Measurements from ENCODE around the gene GCAT. TPM values are rescaled to one million over a fixed set of nuclear protein-coding genes. Genes with fewer than 3 reads are reported as not detected.

The GCAT gene
- total and polyA plus RNA-seq, 10 donors = 0.94 to 3.9 (median 1.9) TPM; not detected in 1

DNA sequence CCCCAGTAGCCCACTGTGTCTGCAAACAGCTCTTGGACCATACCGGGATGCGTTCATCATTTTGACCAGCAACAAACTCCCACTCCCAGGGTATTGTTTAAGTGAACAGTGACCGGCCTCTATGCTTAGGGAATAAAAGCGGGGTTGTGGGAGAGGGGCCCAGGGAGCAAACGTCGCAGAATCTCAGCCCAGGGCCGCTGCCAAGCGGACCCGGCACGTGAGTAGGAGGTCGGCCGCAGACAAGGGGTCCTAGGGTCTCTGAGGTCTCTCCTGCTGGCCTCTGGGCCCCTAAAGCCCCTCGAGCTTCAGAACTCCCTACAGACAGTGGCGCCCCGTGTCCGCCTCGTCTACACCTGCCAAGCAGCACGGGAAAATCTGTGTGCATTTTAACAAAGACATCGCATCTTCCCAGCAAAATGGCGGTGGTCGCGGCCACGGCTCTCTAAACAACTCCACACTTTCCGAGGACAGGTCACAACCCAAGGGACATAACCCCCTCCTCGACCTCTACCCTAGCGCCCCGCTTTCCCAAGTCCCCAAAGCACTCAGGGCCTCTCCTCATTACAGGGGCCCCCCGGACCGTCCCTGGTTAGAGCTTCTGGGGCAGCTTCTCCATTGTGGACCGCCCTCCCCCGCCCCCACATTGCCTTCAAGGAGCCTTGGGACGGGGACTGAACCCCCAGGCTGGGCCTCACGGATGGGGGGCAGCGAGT lies 3.9 kb upstream of the GCAT start:
- TF ChIP-seq POLR2AphosphoS5 (IDR thresholded peaks at IDR 0.05) = no peak
- TF ChIP-seq, protein P1, sequence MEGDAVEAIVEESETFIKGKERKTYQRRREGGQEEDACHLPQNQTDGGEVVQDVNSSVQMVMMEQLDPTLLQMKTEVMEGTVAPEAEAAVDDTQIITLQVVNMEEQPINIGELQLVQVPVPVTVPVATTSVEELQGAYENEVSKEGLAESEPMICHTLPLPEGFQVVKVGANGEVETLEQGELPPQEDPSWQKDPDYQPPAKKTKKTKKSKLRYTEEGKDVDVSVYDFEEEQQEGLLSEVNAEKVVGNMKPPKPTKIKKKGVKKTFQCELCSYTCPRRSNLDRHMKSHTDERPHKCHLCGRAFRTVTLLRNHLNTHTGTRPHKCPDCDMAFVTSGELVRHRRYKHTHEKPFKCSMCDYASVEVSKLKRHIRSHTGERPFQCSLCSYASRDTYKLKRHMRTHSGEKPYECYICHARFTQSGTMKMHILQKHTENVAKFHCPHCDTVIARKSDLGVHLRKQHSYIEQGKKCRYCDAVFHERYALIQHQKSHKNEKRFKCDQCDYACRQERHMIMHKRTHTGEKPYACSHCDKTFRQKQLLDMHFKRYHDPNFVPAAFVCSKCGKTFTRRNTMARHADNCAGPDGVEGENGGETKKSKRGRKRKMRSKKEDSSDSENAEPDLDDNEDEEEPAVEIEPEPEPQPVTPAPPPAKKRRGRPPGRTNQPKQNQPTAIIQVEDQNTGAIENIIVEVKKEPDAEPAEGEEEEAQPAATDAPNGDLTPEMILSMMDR (IDR thresholded peaks at IDR 0.05 in 8 of 11, conservative IDR thresholded peaks at IDR 0.05 in 3 of 11) = no peak
- no peak for TF ChIP-seq POLR2A (IDR thresholded peaks at IDR 0.05)
- H3K9me3 ChIP-seq = no peaks in the 10 kb centered on the region
- H3K4me1 ChIP-seq = peaks cover 22 to 70% (median 64%) of the 10 kb centered on the region in 6 donors
- H3K27me3 ChIP-seq (replicated peaks in 1 of 7) = peaks cover 0 to 79% (median 45%) of the 10 kb centered on the region in 7 donors
- H3K4me3 ChIP-seq = peak overlapping the region in 1 of 8 donors; percentile 76
- peak overlapping the region in 1 of 8 donors; percentile 83 for H3K27ac ChIP-seq
- no peaks in the 10 kb centered on the region for H3K36me3 ChIP-seq
- DNase-seq = no peak
- 61 to 77% (median 67%) methylated on average over 19 to 34 of the region's 34 CpGs for WGBS, 5 donors
- intact Hi-C loops (cut with DNase I; ENCODE audit: low total_unique reads) = no loop called here

DNA sequence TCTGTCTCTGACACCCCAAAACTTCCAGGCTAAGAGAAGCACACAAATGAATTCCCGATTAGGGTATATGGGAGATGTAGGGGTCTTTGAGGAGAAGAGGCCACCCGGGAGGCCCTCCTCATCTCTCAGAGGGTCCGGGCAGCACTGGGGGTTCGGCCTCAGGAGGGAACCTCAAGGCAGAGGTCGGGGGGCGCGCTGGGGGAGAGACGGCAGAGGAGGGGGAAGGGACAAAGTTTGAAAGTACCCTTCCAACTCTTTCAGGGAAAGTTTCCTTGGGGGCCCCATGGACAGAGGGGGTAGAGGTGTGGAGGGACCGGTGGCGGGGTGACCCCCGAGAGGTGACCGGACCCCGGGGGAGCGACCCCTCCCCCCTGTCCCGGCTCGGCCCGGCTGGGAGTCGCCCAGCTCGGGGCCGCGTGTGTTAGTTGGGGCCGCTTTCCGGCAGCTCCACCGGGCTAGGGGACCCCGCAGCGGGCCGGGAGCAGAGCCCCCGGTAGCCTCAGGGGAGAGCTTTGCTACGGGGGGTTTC lies 3.3 kb upstream of the GCAT start:
- WGBS, 5 donors = 3 to 23% (median 4%) methylated on average over 13 to 29 of the region's 29 CpGs
- DNase-seq = no peak
- TF ChIP-seq POLR2AphosphoS5 (IDR thresholded peaks at IDR 0.05) (no peak), POLR2A (IDR thresholded peaks at IDR 0.05) (no peak)
- TF ChIP-seq, protein P1 (IDR thresholded peaks at IDR 0.05 in 8 of 11, conservative IDR thresholded peaks at IDR 0.05 in 3 of 11) = no peak
- intact Hi-C loops (cut with DNase I; ENCODE audit: low total_unique reads) = no loop called here
- Histone ChIP-seq H3K27ac (peak overlapping the region in 7 of 8 donors; percentile 29 to 83 (median 80)), H3K27me3 (replicated peaks in 1 of 7) (peaks cover 0 to 85% (median 49%) of the 10 kb centered on the region in 7 donors), H3K36me3 (no peaks in the 10 kb centered on the region), H3K4me1 (peaks cover 22 to 73% (median 66%) of the 10 kb centered on the region in 6 donors), H3K9me3 (no peaks in the 10 kb centered on the region), H3K4me3 (peak overlapping the region in 7 of 8 donors; percentile 42 to 76 (median 50))

DNA sequence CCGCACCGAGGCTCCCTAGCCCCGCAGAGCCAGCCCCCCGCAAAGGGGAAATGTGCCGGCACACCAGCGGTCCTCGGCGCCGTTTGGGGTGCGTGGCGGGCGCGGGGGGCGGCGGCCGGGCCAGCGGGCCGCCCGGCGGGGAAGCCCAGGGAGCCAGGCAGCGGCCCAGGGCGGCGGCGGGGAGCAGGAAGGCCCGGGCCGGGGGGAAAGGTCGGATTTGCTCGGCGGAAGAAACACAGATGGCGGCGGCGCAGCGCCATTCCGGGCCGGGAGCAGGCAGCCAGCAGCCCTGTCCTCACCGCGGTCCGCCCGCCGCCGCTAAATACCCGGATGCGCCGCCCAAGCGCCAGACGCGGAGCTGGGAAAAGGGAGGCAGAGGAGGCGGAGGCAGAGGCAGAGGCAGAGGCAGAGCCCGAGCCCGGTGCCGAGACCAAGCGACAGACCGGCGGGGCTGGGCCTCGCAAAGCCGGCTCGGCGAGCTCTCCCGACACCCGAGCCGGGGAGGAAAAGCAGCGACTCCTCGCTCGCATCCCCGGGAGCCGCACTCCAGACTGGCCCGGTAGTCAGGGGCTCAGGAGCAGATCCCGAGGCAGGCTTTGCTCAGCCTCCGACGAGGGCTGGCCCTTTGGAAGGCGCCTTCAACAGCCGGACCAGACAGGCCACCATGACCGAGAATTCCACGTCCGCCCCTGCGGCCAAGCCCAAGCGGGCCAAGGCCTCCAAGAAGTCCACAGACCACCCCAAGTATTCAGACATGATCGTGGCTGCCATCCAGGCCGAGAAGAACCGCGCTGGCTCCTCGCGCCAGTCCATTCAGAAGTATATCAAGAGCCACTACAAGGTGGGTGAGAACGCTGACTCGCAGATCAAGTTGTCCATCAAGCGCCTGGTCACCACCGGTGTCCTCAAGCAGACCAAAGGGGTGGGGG lies 2.6 kb upstream of the GCAT start:
- 4 to 16% (median 5%) methylated on average over 28 to 87 of the region's 87 CpGs for WGBS, 5 donors

More for the DNA sequence above, 2.6 kb upstream of the GCAT start:
- DNase-seq = peak; percentile 92
- TF ChIP-seq, protein P1 (IDR thresholded peaks at IDR 0.05 in 8 of 11, conservative IDR thresholded peaks at IDR 0.05 in 3 of 11) = no peak
- TF ChIP-seq POLR2AphosphoS5 (IDR thresholded peaks at IDR 0.05) (peak; percentile 92 to 95 (median 93)), POLR2A (IDR thresholded peaks at IDR 0.05) (peak in 1 of 3 donors; percentile 37)
- H3K27me3 ChIP-seq (replicated peaks in 1 of 7) = peaks cover 0 to 93% (median 49%) of the 10 kb centered on the region in 7 donors
- H3K9me3 ChIP-seq = no peaks in the 10 kb centered on the region
- no peaks in the 10 kb centered on the region for H3K36me3 ChIP-seq
- intact Hi-C loops (cut with DNase I; ENCODE audit: low total_unique reads) = no loop called here
- H3K4me1 ChIP-seq = peaks cover 22 to 73% (median 66%) of the 10 kb centered on the region in 6 donors
- H3K4me3 ChIP-seq = peak overlapping the region; percentile 33 to 76 (median 48)
- peak overlapping the region; percentile 53 to 83 (median 79) for H3K27ac ChIP-seq

Data from spleen (tissue), 11 donors.